NT2/D1 (cell line): ENCODE measurements around the gene C1orf185.
"Not testable (repeated sequence)": the region's sequence is repeated elsewhere in the genome, so short reads cannot be mapped to it uniquely, and the experiment has no call there.

Source experiments
- DNase-seq: peaks from one replicate; pipeline ENCODE4 v3.0.0-alpha.2; 2011; ENCODE audit warnings: low read depth, low spot score
- H3K27me3 ChIP-seq: 2 replicates; pipeline ENCODE4 v1.6.0; 2011; ENCODE audit warnings: mild to moderate bottlenecking; ENCODE audit not compliant: insufficient read length, insufficient read depth
- H3K36me3 ChIP-seq: 2 replicates; pipeline ENCODE4 v1.6.1; 2011; ENCODE audit warnings: mild to moderate bottlenecking, low read length, mixed read lengths; ENCODE audit not compliant: insufficient read depth, insufficient read length
- H3K4me1 ChIP-seq: 2 replicates; pipeline ENCODE4 v1.5.1; 2011; ENCODE audit not compliant: insufficient read depth, insufficient read length
- H3K4me3 ChIP-seq: 2 replicates; pipeline ENCODE4 v1.5.1; 2011; ENCODE audit warnings: low read depth; ENCODE audit not compliant: insufficient read length
- H3K9ac ChIP-seq: 2 replicates; pipeline ENCODE4 v1.6.0; 2011; ENCODE audit warnings: low read depth; ENCODE audit not compliant: insufficient read length
- H3K9me3 ChIP-seq: 2 replicates; pipeline ENCODE4 v1.5.1; 2011; ENCODE audit warnings: mild to moderate bottlenecking, low read length; ENCODE audit not compliant: insufficient read depth
- SUZ12 ChIP-seq: IDR thresholded peaks from 2 replicates; pipeline ENCODE4 v1.6.1; 2011; ENCODE audit not compliant: insufficient read length, insufficient read depth; ENCODE audit errors: extremely low read depth
- YY1 ChIP-seq: IDR thresholded peaks from 2 replicates; pipeline ENCODE4 v1.6.1; 2011; ENCODE audit not compliant: insufficient read length, insufficient read depth
- ZNF274 ChIP-seq: IDR thresholded peaks from 2 replicates; pipeline ENCODE4 v1.6.1; 2011; ENCODE audit warnings: mild to moderate bottlenecking, low read depth, low read length

C1orf185 gene

GRCh38 chr1:51168266-51168845 is 66.3 kb downstream of the C1orf185 start:
- Histone ChIP-seq H3K9me3 (no peaks in the 10 kb centered on the region), H3K4me3 (no peak overlapping the region), H3K27me3 (no peaks in the 10 kb centered on the region), H3K4me1 (no peaks in the 10 kb centered on the region), H3K9ac (no peak overlapping the region), H3K36me3 (no peaks in the 10 kb centered on the region)
- DNase-seq, result no peak
- TF ChIP-seq ZNF274, result no peak
- TF ChIP-seq YY1, result no peak
- no peak for TF ChIP-seq SUZ12

DNA sequence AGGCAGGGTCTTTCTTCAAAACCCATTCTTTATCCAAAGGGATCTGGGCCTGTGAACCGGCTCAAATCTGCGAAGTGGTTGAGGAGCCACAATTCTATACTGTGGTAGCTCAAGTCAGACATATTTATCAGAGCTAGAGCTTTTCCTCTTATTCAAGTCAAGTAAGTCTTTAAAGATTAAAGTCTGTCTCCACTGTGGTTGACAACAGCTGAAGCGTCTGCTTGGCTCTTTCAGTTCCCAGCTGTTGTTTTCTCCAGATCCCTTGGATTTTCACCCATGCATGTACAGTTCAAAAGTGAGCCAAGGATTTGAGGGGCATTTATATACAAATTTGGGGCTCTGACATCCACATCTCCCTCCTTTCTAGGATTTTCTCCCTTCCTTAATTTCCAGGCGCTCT is 66.9 kb downstream of the C1orf185 start:
- no peaks in the 10 kb centered on the region for H3K4me1 ChIP-seq
- TF ChIP-seq ZNF274, result no peak
- TF ChIP-seq YY1, result no peak
- no peak for TF ChIP-seq SUZ12
- DNase-seq, result no peak
- no peak overlapping the region for H3K9ac ChIP-seq
- no peak overlapping the region for H3K4me3 ChIP-seq
- H3K9me3 ChIP-seq, result no peaks in the 10 kb centered on the region
- no peaks in the 10 kb centered on the region for H3K36me3 ChIP-seq
- no peaks in the 10 kb centered on the region for H3K27me3 ChIP-seq

GRCh38 chr1:51170342-51170741 is 68.3 kb downstream of the C1orf185 start:
- DNase-seq, result no peak

DNA sequence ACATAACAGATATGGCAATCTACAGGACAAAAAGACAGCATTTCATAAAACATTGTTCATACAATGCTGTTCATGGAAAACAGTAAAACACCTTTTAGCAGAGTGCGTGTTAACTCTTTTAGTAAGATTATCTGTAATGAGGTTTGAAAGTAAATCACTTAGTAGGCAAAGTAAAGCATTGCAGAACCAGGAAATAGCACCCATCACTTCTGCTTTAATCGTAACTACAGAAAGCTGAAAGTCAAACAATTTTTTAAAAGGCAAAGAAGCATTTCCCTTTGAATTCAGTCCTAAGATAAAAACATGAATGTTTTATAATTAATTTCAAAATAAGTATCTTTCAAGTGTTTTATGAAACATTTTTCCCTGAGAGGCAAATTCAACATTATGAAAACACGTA is 70.8 kb downstream of the C1orf185 start:
- no peaks in the 10 kb centered on the region for H3K4me1 ChIP-seq
- DNase-seq, result no peak

More at GRCh38 chr1:51170342-51170741, 68.3 kb downstream of the C1orf185 start:
- no peak for TF ChIP-seq ZNF274
- TF ChIP-seq YY1, result no peak
- TF ChIP-seq SUZ12, result no peak
- H3K4me1 ChIP-seq, result no peaks in the 10 kb centered on the region
- H3K36me3 ChIP-seq, result no peaks in the 10 kb centered on the region
- no peak overlapping the region for H3K9ac ChIP-seq
- H3K4me3 ChIP-seq, result no peak overlapping the region
- no peaks in the 10 kb centered on the region for H3K9me3 ChIP-seq
- no peaks in the 10 kb centered on the region for H3K27me3 ChIP-seq

DNA sequence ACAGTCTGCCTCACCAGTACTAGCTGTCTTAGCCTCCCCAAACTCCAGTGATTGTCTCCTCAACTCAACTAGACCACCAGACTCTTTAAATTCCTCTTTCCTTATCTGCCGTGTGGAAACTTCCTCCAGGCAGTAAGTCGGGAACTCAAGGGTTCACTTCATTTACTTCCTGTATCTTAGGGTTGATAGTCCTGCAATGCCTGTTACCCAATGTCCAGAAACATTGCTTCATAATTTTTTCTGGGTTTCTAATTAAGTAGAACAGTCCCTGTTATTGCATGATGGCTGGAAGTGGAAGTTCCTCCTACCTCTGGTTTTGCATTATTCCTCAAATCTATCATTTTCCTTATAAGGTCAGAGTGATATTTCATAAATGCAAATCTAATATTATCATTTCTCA is 73.2 kb downstream of the C1orf185 start:
- no peak for DNase-seq
- TF ChIP-seq YY1 (no peak), SUZ12 (no peak), ZNF274 (no peak)
- H3K36me3 ChIP-seq, result no peaks in the 10 kb centered on the region

More for the DNA sequence above, 70.8 kb downstream of the C1orf185 start:
- Histone ChIP-seq H3K27me3 (no peaks in the 10 kb centered on the region), H3K36me3 (no peaks in the 10 kb centered on the region), H3K9ac (no peak overlapping the region), H3K9me3 (0 out of 2 replicates have a peak, but pooled peaks cover 3% of the 10 kb centered on the region), H3K4me3 (no peak overlapping the region)
- no peak for TF ChIP-seq YY1
- no peak for TF ChIP-seq ZNF274
- TF ChIP-seq SUZ12, result no peak

GRCh38 chr1:51177988-51178387 is 76.0 kb downstream of the C1orf185 start:
- H3K4me3 ChIP-seq, result not testable (repeated sequence)

More for the DNA sequence above, 73.2 kb downstream of the C1orf185 start:
- H3K27me3 ChIP-seq, result no peaks in the 10 kb centered on the region
- H3K9me3 ChIP-seq, result peaks cover 6% of the 10 kb centered on the region; the same call in 1 of the 2 replicates
- H3K9ac ChIP-seq, result no peak overlapping the region
- no peak overlapping the region for H3K4me3 ChIP-seq
- no peaks in the 10 kb centered on the region for H3K4me1 ChIP-seq

GRCh38 chr1:51188230-51188629 is 86.2 kb downstream of the C1orf185 start:
- no peak for DNase-seq
- Histone ChIP-seq H3K9me3 (no peaks in the 10 kb centered on the region), H3K4me1 (no peaks in the 10 kb centered on the region), H3K36me3 (no peaks in the 10 kb centered on the region), H3K27me3 (no peaks in the 10 kb centered on the region), H3K4me3 (no peak overlapping the region), H3K9ac (no peak overlapping the region)
- TF ChIP-seq YY1 (no peak), SUZ12 (no peak), ZNF274 (no peak)

More at GRCh38 chr1:51177988-51178387, 76.0 kb downstream of the C1orf185 start:
- H3K9ac ChIP-seq, DNase-seq, H3K4me1 ChIP-seq, H3K36me3 ChIP-seq, H3K9me3 ChIP-seq, H3K27me3 ChIP-seq: not testable (repeated sequence)

DNA sequence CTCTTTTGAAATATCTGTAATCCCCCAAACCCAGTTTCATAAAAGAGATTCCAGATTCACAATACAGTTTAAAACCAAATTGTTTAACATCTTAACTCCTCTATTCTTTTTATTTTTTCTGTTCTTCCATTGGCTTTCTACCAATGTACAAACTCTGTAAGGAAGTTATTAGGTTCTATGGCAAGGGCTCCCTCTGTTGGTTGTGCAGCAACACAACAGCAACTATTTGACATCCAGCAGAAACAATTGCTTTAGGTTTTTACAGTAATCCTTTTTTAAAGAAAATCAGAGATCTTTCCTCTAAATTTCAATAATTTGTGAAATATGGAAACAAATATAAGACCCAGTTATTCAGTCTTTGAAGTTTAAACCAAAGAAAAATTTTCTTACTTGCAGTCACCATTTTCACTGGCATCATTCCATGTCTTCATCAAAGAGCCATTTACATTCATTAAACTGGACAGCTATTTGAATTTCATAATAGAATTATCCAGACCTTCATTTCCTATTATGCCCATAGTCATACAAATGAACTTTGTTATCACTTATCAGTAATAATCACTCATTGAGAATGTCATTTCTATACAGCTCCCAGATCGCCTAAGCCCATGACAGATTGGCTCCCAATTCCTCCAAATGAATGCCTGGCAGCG is 87.5 kb downstream of the C1orf185 start:
- Histone ChIP-seq H3K4me1 (no peaks in the 10 kb centered on the region), H3K9me3 (no peaks in the 10 kb centered on the region), H3K9ac (no peak overlapping the region), H3K27me3 (no peaks in the 10 kb centered on the region), H3K4me3 (no peak overlapping the region), H3K36me3 (no peaks in the 10 kb centered on the region)
- no peak for TF ChIP-seq ZNF274
- DNase-seq, result peak; percentile 43
